AG04449 (cell line): Measurements from ENCODE around the gene ELOVL6.

Source experiments
- CTCF ChIA-PET: fragments of 350-600 bp; formaldehyde crosslinking; extraction: SDS; loops from one replicate; lab custom pipeline; 2021; ENCODE audit warnings: antibody characterized with exemption; lab: Yijun Ruan, JAX
- POLR2A ChIA-PET: fragments of 400-600, 350-600 bp; formaldehyde crosslinking; extraction: SDS; loops from one replicate; lab custom pipeline; 2020; ENCODE audit warnings: antibody characterized with exemption, inconsistent platforms; lab: Yijun Ruan, JAX
- DNase-seq: peaks from one replicate; pipeline ENCODE4 v3.0.0-alpha.2; 2010; ENCODE audit warnings: low read depth, low spot score
- H3K4me3 ChIP-seq: 2 replicates; pipeline ENCODE4 v1.5.1; 2011; ENCODE audit warnings: low read depth, mild to moderate bottlenecking, control low read depth, low read length
- TF ChIP-seq, protein P1 (sequence below): IDR thresholded peaks from one replicate; pipeline ENCODE4 v1.5.1; 2011; ENCODE audit warnings: mild to moderate bottlenecking, moderate library complexity, low read length, control low read depth, inconsistent platforms; ENCODE audit not compliant: insufficient read depth; ENCODE audit errors: missing control alignments

Gene ELOVL6

DNA sequence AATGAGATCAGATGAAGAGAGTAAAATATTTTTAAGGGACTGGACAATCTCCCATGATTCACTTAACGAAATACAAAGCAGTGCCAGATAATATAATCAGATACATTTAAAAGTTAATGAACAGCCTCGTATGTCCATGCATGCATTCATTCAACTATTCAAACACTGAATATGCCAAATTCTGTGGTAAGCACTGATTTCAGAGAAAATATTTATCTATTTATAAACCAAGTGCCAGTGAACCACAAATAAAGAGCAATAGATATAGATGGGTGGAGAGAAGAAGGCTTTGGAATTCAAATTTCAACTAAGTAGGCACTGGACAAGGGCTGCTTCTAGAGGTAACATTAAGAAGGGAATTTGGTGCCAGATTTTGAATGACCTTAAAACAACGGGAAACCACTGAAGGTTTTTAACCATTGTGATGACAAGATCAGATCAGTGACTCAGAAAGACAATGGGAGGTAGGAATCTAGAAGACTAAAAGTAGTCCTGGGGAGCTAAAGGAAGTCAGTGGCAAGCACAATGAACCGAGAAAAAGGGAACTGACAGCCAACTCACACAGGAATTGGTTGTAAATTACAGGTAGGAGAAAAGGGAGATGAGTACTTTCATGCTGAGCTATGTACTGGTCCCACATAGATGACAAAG, 14.2 kb downstream of the ELOVL6 start:
- H3K4me3 ChIP-seq = no peak overlapping the region
- no peak for DNase-seq
- ChIA-PET POLR2A (no interaction called here), CTCF (no interaction called here)
- TF ChIP-seq, protein P1, sequence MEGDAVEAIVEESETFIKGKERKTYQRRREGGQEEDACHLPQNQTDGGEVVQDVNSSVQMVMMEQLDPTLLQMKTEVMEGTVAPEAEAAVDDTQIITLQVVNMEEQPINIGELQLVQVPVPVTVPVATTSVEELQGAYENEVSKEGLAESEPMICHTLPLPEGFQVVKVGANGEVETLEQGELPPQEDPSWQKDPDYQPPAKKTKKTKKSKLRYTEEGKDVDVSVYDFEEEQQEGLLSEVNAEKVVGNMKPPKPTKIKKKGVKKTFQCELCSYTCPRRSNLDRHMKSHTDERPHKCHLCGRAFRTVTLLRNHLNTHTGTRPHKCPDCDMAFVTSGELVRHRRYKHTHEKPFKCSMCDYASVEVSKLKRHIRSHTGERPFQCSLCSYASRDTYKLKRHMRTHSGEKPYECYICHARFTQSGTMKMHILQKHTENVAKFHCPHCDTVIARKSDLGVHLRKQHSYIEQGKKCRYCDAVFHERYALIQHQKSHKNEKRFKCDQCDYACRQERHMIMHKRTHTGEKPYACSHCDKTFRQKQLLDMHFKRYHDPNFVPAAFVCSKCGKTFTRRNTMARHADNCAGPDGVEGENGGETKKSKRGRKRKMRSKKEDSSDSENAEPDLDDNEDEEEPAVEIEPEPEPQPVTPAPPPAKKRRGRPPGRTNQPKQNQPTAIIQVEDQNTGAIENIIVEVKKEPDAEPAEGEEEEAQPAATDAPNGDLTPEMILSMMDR = no peak

GRCh38 chr4:110183643-110184042, 14.8 kb downstream of the ELOVL6 start:
- DNase-seq = no peak
- POLR2A ChIA-PET = no interaction called here

GRCh38 chr4:110183058-110183457, 15.4 kb downstream of the ELOVL6 start:
- CTCF ChIA-PET = interaction anchor here (1.3 to 1.4 kb wide), 2 partner anchors 177 to 326 kb away, joined by 3 read pairs; no protein-coding TSS in a partner anchor
- POLR2A ChIA-PET = no interaction called here

More at GRCh38 chr4:110183643-110184042, 14.8 kb downstream of the ELOVL6 start:
- CTCF ChIA-PET = interaction anchor here (1.3 to 1.4 kb wide), 2 partner anchors 178 to 326 kb away, joined by 3 read pairs; no protein-coding TSS in a partner anchor
- TF ChIP-seq, protein P1 = no peak
- H3K4me3 ChIP-seq = no peak overlapping the region

DNA sequence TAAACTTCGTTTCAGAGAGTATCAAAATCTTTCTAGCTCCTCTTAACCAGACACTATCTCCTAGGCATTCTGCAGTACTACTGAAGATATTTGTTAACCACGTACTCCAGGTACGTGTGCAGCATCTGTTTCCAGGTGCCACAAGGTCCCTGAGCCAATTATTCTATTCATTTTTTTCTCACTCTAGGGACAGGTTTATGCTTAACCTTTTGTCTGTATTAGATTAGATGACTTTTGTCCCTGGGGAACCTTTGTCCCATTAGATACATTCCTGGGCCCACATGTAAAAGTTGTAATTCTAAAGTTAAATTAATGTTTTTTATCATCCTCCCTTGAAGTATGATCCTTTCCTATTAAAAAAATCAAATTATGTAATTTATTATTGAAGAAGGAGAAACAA, 16.5 kb downstream of the ELOVL6 start:
- no peak for DNase-seq
- no peak overlapping the region for H3K4me3 ChIP-seq
- ChIA-PET CTCF (interaction anchor here (1.7 kb wide), 1 partner anchor 132 kb away, joined by 5 read pairs; no protein-coding TSS in a partner anchor), POLR2A (no interaction called here)
- TF ChIP-seq, protein P1 = no peak

More at GRCh38 chr4:110183058-110183457, 15.4 kb downstream of the ELOVL6 start:
- no peak for DNase-seq
- H3K4me3 ChIP-seq = no peak overlapping the region
- TF ChIP-seq, protein P1 = no peak

DNA sequence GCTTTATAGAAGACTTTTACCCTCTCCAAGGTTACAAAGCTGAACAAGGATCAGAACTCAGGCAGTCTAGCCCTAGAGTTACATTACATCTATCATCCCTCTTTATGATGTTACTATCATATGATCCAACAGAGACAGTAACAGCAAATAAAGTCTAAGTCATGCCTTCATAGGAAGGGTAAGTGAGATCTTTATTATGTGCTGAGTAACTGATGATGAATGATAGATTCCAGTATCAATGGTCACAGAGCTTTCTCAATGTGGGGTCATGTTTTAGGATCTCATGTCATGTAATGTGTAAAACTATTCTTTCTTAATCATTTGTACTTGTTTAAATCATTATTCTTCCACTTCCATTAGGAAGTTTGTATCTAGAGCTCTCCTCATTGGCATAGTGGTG, 22.8 kb downstream of the ELOVL6 start:
- ChIA-PET POLR2A (interaction anchor here (0.8 kb wide), 1 partner anchor 21 kb away, joined by 4 read pairs; no protein-coding TSS in a partner anchor), CTCF (interaction anchor here (0.7 to 1.3 kb wide), 2 partner anchors 11 to 88 kb away, joined by 3 to 7 read pairs; no protein-coding TSS in a partner anchor)
- no peak for DNase-seq
- TF ChIP-seq, protein P1 = no peak
- H3K4me3 ChIP-seq = no peak overlapping the region

GRCh38 chr4:110172972-110173371, 25.4 kb downstream of the ELOVL6 start:
- no peak for DNase-seq
- ChIA-PET POLR2A (interaction anchor here (0.7 kb wide), 1 partner anchor 38 kb away, joined by 3 read pairs; no protein-coding TSS in a partner anchor), CTCF (no interaction called here)
- TF ChIP-seq, protein P1 = no peak
- H3K4me3 ChIP-seq = no peak overlapping the region
